GM12864 (cell line): ENCODE data around the gene ATP5F1C.
"Not testable (repeated sequence)": the region's sequence is repeated elsewhere in the genome, so short reads cannot be mapped to it uniquely, and the experiment has no call there.

Experiments
- DNase-seq: peaks from one replicate; pipeline ENCODE4 v3.0.0-alpha.2; 2011; ENCODE audit warnings: low read depth
- H3K4me3 ChIP-seq: 2 replicates; pipeline ENCODE4 v1.5.1; 2011; ENCODE audit warnings: mild to moderate bottlenecking, low read depth, low read length, control low read depth
- TF ChIP-seq, protein P1 (sequence below): IDR thresholded peaks from 2 replicates; pipeline ENCODE4 v1.5.1; 2011; ENCODE audit warnings: low read depth, mild to moderate bottlenecking, moderate library complexity, low read length, control low read depth, inconsistent platforms; ENCODE audit errors: missing control alignments

ATP5F1C gene

GRCh38 chr10:7810443-7810842 is 22.5 kb downstream of the ATP5F1C start:
- TF ChIP-seq, protein P1, sequence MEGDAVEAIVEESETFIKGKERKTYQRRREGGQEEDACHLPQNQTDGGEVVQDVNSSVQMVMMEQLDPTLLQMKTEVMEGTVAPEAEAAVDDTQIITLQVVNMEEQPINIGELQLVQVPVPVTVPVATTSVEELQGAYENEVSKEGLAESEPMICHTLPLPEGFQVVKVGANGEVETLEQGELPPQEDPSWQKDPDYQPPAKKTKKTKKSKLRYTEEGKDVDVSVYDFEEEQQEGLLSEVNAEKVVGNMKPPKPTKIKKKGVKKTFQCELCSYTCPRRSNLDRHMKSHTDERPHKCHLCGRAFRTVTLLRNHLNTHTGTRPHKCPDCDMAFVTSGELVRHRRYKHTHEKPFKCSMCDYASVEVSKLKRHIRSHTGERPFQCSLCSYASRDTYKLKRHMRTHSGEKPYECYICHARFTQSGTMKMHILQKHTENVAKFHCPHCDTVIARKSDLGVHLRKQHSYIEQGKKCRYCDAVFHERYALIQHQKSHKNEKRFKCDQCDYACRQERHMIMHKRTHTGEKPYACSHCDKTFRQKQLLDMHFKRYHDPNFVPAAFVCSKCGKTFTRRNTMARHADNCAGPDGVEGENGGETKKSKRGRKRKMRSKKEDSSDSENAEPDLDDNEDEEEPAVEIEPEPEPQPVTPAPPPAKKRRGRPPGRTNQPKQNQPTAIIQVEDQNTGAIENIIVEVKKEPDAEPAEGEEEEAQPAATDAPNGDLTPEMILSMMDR: no peak
- DNase-seq: no peak
- no peak overlapping the region for H3K4me3 ChIP-seq

- TF ChIP-seq, protein P1: no peak
- no peak overlapping the region for H3K4me3 ChIP-seq
- DNase-seq: no peak
These were observed 23.0 kb downstream of the ATP5F1C start for GRCh38 chr10:7811000-7811399.

DNA sequence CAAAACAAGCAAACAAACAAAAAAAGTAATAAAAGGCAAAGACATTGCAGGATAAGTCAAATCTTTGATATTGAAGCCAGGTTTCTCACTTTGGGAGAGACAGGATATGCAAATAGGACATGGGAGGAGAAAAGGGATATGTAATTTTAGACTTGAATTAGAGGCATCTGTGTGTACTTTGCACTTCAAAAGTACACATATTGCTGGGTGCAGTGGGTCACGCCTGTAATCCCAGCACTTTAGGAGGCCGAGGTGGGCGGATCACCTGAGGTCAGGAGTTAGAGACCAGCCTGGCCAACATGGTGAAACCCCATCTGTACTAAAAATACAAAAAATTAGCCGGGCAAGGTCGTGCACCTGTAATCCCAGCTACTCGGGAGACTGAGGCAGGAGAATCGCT is 23.8 kb downstream of the ATP5F1C start:
- DNase-seq, H3K4me3 ChIP-seq: not testable (repeated sequence)

DNA sequence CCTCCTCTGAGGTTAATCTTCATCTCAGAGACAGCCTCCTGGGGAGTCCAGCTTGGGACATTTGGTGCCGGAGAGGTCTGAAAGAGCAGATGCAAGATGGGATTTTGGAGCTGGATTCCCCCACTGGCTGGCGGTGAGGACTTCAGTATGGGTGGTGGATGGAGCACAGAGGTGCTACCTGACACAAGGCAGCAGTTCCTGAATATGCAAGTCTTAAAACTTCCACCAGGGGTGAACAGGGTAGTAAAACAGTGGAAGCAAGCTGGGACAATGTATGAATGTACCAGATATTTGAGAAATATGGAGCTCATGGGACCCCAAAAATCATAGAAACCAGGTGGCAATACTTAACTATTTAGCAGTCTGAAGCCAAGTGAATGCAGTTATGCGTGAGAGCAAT is 25.5 kb downstream of the ATP5F1C start:
- TF ChIP-seq, protein P1: peak; percentile 21
- DNase-seq: no peak
- no peak overlapping the region for H3K4me3 ChIP-seq

DNA sequence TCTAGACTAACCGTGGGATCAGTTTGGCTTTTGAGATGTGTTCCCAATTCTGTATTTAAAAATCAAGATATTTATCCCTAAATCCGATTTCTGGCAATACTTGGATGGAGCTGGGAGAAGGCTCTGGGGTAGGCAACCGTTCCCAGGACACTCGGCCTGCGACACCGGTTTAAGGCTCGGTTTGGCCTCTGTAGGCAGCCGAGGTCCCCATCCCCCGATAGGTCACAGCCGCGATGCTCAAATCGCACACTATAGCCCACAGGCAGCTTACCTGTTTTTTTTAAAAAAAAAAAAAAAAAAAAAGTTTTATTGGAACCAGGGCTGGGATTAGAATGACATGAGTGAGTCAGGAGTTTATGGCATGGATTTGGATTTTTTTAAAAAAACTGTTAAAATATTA is 29.6 kb downstream of the ATP5F1C start:
- H3K4me3 ChIP-seq: peak overlapping the region; percentile 82
- TF ChIP-seq, protein P1: no peak
- no peak for DNase-seq

DNA sequence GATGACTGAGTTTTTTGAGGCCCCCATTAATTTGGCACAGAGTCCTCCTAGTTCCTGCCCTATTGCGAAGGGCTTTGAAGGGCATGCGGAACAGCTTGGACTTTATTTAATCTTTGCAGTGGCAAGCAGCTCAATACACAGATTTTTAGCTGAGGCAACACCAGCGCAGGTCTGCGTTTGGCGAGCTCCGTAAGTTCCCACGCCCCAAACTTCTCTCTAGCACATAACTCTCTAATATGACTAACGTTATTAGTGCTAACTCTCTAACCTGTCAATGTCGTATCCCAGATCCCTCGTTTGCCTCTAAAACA is 30.0 kb downstream of the ATP5F1C start:
- TF ChIP-seq, protein P1: no peak
- peak overlapping the region; percentile 82 for H3K4me3 ChIP-seq
- no peak for DNase-seq

- DNase-seq: peak; percentile 60
- TF ChIP-seq, protein P1: no peak
- peak within 1 kb of the TSS; percentile 82 for H3K4me3 ChIP-seq
These were observed 30.5 kb downstream of the ATP5F1C start, which contains the start of gene TAF3 for GRCh38 chr10:7818295-7819120. TSS of gene TAF3 (plus strand) at chr10:7818505. CDS start at chr10:7818710, 205 bp downstream.

- DNase-seq: no peak
- TF ChIP-seq, protein P1: peak; percentile 21
- peak overlapping the region; percentile 82 for H3K4me3 ChIP-seq
These were observed 31.1 kb downstream of the ATP5F1C start for GRCh38 chr10:7819121-7819460.
